Measurements from ENCODE around the gene TM4SF1. TPM values are rescaled to one million over a fixed set of nuclear protein-coding genes. Genes with fewer than 3 reads are reported as not detected.

The TM4SF1 gene
- total RNA-seq, 1 experiment from 2014 or later, result 1,063 TPM

GRCh38 chr3:149368201-149368673, 9.2 kb downstream of the TM4SF1 start:
- Histone ChIP-seq H3K27me3 (ENCODE audit: control insufficient read depth, insufficient read depth, low read length) (no peaks in the 10 kb centered on the region), H3K36me3 (ENCODE audit: control insufficient read depth, insufficient read depth, low read length) (peaks cover 44% of the 10 kb centered on the region), H3K9me3 (ENCODE audit: control insufficient read depth, insufficient read depth, low read depth, low read length) (no peaks in the 10 kb centered on the region), H3K4me1 (ENCODE audit: control insufficient read depth, insufficient read depth, low read length) (peaks cover 78% of the 10 kb centered on the region), H3K4me3 (ENCODE audit: low read depth in 2 of 2, low read length in 2 of 2) (0 out of 4 replicates have a peak overlapping the region, but pooled peaks of 1 of the 2 experiments have one; percentile 7), H3K27ac (ENCODE audit: low read length) (peak overlapping the region; percentile 100)
- in situ Hi-C loops (cut with HindIII; ENCODE audit: low pct_unique_long_range_greater_than_20kb, low sequenced_read_pairs), result no loop called here
- TF ChIP-seq TCF7L2 (IDR thresholded peaks at IDR 0.05; ENCODE audit: low read depth, low read length), result no peak
- TF ChIP-seq REST (IDR thresholded peaks at IDR 0.05; ENCODE audit: insufficient read depth in 1 of 2, low read depth in 2 of 2, low read length in 1 of 2), result peak in 1 of 2 experiments; percentile 28; a peak in 1 of 4 replicates
- TF ChIP-seq SIN3A (IDR thresholded peaks at IDR 0.05; ENCODE audit: borderline replicate concordance, insufficient read depth, low read depth, low read length), result peak; percentile 91
- peak; percentile 97 for TF ChIP-seq POLR2AphosphoS5 (IDR thresholded peaks at IDR 0.05; ENCODE audit: low read depth, low read length)
- peak; percentile 49 for TF ChIP-seq CTCF (IDR thresholded peaks at IDR 0.05)
- BruUV-seq (replicated peaks), result no TSS peak
- ChIA-PET POLR2A (interaction anchor here (0.6 to 1.0 kb wide), 6 partner anchors 9 to 123 kb away, joined by 3 to 5 read pairs (median 3); partner anchors contain the start of gene TM4SF1), CTCF (no interaction called here)
- DNase-seq (ENCODE audit: low read depth, low spot score), result peak; percentile 69
- intact Hi-C loops (cut with micrococcal nuclease; ENCODE audit: unreplicated experiment), result loop anchor here (5.0 kb wide), 2 partner anchors 36 to 66 kb away; partner anchors contain the start of gene TM4SF18
- peak; percentile 46 for ATAC-seq

GRCh38 chr3:149366941-149367840, 10.3 kb downstream of the TM4SF1 start:
- no peaks in the 10 kb centered on the region for H3K9me3 ChIP-seq (ENCODE audit: control insufficient read depth, insufficient read depth, low read depth, low read length)
- H3K4me3 ChIP-seq (ENCODE audit: low read depth in 2 of 2, low read length in 2 of 2), result no peak overlapping the region
- peaks cover 34% of the 10 kb centered on the region for H3K36me3 ChIP-seq (ENCODE audit: control insufficient read depth, insufficient read depth, low read length)
- in situ Hi-C loops (cut with HindIII; ENCODE audit: low pct_unique_long_range_greater_than_20kb, low sequenced_read_pairs) (no loop called here), intact Hi-C loops (cut with micrococcal nuclease; ENCODE audit: unreplicated experiment) (loop anchor here (2.0 to 5.0 kb wide), 4 partner anchors 26 to 246 kb away; partner anchors contain the start of gene TM4SF18)
- peak; percentile 83 for ATAC-seq
- POLR2A ChIA-PET, result interaction anchor here (0.6 to 0.9 kb wide), 3 partner anchors 11 to 249 kb away, joined by 3 to 10 read pairs (median 4); no protein-coding TSS in a partner anchor
- CTCF ChIA-PET, result interaction anchor here (0.9 kb wide), 1 partner anchor 27 kb away, joined by 5 read pairs; no protein-coding TSS in a partner anchor
- TF ChIP-seq REST (IDR thresholded peaks at IDR 0.05; ENCODE audit: insufficient read depth in 1 of 2, low read depth in 2 of 2, low read length in 1 of 2) (no peak), POLR2AphosphoS5 (IDR thresholded peaks at IDR 0.05; ENCODE audit: low read depth, low read length) (peak; percentile 92), CTCF (IDR thresholded peaks at IDR 0.05) (no peak), SIN3A (IDR thresholded peaks at IDR 0.05; ENCODE audit: borderline replicate concordance, insufficient read depth, low read depth, low read length) (peak; percentile 86; the same call in 1 of the 2 replicates), TCF7L2 (IDR thresholded peaks at IDR 0.05; ENCODE audit: low read depth, low read length) (peak; percentile 61)
- BruUV-seq (replicated peaks), result TSS peak; percentile 100
- peak overlapping the region; percentile 100 for H3K27ac ChIP-seq (ENCODE audit: low read length)
- H3K27me3 ChIP-seq (ENCODE audit: control insufficient read depth, insufficient read depth, low read length), result no peaks in the 10 kb centered on the region
- DNase-seq (ENCODE audit: low read depth, low spot score), result peak; percentile 96
- H3K4me1 ChIP-seq (ENCODE audit: control insufficient read depth, insufficient read depth, low read length), result peaks cover 74% of the 10 kb centered on the region

Data from Panc1 (cell line).